HG02798 (cell line): ENCODE data around the gene ZBBX.

Experiments used
- ATAC-seq: cut with Tn5 transposase; IDR thresholded peaks from one replicate; pipeline ENCODE4 v1.9.1; 2021; ENCODE audit warnings: mild to moderate bottlenecking; ENCODE audit not compliant: unreplicated experiment, poor library complexity

ZBBX gene

DNA sequence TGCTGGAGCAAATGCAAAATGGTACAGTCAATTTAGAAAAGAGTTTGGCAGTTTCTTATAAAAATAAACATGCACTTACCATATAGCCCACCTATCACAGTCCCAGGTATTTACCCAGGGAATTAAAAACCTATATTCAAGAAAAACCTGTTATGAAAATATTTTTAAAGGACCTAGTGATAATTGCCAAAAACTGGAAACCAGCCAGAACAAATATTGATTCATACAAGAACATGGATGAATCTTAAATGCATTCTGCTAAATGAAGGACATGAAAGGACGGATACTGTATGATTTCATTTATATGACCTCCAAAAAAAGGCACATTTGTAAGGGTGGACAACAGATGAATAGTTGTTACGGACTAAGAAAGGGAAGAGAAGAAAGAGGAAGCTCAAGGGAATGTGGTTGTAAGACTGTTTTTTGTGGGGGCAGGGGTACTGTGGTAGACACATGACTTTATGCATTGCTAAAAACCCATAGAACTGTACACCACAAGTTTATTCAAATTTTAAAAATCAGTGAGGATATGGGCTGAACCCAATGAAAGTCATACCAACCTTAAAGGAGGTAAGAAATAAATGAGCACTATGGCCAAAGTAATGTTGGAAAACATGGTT lies 61.0 kb downstream of the ZBBX start:
- no peak for ATAC-seq

DNA sequence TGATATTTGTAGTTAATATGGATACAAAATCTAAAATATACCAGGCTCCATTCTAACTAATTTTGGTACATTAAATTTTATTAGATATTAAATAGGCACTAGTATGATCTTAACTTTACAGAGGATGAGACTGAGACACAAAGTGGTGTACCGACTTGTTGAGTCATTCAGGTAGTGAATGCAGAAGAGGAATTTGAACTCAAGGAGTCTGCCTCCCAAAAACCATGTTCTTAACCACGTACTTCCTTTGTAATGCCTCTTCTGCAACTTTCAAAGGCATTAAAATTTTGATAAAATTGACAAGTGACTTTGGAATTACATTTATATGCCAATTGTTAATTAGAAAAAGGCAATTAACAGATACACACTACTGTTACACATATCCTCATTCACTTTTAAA lies 61.8 kb downstream of the ZBBX start:
- ATAC-seq: no peak

DNA sequence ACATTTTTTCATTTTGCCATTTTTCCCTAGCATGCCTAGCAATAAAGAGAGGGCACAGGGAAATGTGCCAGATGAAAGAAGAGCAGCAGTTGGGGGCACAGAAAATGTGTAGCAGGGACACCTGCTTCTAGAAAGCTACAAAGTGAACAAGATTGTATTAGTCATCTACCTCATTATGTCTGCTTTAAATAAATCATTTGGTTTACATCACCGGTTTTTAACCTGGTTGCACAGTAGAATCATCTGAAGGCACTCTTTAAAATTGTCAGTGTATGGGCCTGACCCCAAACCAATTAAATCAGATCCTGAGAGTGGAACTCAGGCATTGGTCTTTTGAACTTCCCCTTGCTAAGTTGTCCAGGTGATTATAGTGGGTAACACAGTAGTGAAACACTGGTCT lies 73.8 kb downstream of the ZBBX start:
- ATAC-seq: no peak

DNA sequence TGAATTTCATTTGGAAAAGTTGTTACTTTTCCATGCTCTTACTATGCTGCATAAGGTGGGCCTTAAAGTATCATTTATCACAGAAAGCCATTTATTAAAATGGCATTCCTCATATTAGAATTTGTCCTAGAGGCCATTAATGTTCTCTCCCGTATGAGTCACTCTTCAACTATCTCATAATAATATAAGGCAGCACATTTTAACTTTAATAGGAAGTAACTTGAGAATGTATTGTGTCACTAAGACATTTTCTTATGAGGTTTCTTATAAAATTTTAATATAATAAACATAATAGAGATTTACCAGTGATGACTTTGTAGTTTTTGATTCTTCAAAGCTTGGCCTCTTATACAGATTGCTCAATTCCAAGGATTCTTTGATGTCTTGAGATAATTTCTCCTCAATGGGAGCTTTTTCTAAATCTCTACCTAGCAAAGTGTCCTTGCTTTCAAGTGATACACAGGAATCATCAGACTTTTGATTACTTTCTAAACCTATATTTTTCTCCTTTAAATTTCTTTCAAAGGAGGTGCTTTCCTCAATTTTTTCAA lies 74.7 kb downstream of the ZBBX start:
- no peak for ATAC-seq

DNA sequence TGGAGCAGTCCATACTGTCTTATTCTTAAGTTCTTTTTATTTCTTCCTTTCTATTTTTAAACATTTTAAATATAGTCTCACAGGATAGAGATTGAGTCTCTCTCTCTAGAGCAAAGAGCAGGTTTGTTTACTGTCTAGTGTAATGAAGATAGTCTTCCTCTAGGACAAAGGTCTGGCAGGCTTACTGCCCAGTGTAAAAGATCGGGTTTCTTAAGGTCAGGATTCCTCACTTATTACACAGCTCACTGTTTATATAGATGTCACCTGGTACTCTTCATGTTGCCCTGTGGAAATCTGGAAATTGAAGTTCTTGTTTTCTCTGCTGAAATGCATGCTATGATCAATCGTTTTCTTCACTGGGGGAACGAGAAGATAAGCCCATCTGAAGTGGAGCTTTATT lies 76.0 kb downstream of the ZBBX start:
- ATAC-seq: no peak

DNA sequence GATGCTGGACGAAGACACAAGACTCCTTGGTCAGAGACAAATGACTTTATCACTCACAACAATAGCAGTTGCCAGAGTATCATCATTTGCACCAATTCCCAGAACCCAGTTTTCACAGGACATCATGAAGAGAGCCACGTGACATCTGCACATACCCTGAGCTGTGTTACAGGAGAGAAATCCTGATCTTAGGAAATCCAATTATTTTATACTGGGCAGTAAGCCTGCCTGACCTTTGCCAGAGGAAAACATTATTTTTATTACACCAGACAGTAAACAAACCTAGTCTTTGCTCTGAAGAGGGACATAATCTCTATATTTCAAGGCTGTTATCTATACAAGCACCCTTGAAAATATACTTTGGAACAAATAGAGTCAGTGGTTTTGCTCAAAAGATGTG lies 77.4 kb downstream of the ZBBX start:
- ATAC-seq: no peak

DNA sequence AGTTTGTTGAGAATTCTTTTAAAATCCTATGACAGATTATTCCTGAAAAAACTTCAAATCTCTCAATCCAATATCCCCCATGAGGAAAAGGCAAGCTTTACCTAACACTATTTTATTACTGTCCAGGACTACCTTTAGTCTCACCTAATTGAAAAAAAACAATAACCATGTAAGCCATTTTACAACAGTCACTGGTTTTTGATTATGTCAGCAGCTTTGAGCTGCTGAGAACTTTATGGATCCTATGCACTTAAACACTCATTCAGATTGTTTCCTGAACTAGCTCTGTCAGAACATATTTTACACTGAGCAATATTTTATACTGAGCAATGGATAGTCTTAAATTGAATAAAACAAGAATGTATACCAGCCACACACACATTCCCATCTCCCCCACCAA lies 79.9 kb downstream of the ZBBX start:
- no peak for ATAC-seq

DNA sequence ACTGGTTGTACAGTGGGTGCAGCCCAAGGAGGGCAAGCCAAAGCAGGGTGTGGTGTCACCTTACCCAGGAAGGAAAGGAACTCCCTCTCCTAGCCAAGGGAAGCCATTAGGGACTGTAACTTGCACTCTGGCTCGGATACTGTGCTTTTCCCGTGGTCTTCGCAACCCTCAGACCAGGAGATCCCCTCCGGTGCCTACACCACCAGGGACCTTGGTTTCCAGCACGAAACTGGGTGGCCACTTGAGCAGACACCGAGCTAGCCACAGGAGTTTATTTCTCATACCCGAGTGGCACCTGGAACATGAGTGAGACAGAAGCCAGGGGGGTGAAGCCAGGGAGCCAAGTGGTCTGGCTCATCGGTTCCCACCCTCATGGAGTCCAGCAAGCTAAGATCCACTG lies 90.7 kb downstream of the ZBBX start:
- ATAC-seq: no peak

DNA sequence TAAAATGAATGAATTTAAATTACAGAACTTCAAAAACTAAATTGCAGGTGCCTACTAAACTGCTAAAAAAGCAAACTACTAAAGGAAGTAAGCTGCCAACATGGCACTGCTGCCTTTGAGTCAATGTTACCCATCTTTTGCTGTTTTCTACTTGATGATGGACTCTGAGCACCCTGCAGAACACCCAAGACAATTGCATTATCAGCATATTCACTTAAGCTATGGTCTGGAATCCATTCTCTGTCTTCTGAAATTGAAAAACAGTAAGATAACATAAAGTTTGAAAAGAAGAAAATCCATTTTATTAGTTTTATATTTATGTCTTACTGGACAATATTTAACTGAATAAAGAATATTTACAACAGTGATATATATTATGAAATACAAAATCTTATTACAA lies 91.4 kb downstream of the ZBBX start:
- no peak for ATAC-seq

DNA sequence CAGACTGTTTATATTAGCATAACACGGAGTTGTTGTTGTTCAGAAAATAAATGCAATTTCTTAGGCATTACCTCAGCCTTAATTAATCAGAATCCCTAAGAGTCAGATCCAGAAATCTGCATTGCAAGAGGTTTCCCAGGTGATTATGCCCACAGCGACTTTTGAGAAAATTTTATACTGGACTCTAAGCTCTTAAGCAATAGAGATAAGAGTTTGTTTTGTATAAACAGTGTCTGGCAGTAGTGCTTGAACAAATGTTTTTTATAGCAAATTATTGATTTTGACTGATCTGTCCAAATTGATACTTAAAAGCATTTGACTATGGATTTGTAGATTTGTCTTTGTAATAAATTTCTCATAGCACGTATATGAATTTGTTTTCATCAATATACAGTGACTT lies 92.8 kb downstream of the ZBBX start:
- no peak for ATAC-seq

DNA sequence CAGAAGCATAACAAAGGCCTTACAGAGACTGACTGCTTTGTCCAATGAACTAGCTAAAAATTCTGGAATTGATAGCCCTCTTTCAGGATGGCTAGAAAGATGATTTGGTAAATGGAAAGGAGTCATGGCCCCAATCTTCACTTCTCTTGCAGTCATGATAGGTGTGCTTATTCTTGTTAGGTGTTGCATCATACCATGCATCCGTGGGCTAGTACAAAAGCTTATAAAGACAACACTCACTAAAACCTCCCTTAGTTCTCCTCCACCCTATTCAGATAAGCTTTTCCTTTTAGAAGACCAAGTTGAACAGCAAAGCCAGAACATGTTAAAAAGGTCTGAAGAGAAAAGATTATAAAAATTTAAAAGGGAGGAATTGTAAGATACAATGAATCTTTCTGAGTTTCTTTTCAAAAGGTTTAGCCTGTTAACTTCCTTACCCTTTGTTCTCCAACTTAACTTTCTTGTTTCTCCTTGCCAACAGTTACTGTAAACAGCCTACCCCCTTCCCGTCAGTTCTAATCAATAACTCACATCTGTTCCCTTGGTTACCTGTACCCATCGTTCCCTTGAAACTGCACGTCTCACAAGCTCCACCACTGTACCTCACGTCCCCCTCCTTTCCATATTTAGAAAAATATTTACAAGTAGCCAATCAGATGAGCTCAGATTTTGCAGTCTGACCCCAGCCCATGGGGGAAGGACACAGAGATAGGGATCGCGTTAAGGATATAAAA lies 105.8 kb downstream of the ZBBX start:
- no peak for ATAC-seq

DNA sequence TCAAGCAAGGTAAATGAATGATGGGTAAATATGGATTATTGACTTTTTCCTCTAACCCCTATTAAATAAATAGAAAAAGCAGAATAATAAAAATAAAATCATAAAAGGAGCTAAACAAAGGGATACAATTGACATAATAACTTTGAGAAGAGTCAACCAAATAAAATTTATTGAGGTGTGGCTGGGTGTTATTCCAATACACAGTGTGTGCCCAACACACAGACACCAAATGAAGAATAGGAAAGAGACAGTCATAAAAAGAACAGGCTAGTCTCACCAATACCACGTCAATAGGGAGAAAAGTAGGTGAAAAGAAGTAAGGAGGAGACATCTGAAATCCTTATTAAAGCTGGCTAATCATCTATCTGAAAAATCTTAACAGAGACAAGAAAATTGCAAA lies 127.1 kb downstream of the ZBBX start:
- ATAC-seq: no peak

DNA sequence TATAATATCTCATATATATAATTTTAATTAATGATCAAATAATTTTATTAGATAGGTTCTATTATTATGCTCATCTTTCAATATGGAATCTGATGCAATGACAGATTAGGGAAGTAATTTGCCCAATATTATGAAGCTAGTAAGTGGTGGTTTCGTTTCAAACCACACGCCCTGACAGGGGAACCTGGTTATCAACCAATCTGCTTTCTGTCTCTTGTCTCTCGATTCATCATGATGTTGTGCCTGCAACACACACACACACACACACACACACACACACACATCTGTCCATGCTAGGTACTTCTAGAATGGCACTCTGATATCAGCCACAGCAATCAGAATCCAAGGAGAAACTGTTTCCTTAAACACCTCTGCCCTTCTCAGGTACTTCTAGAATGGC lies 128.4 kb downstream of the ZBBX start:
- no peak for ATAC-seq

DNA sequence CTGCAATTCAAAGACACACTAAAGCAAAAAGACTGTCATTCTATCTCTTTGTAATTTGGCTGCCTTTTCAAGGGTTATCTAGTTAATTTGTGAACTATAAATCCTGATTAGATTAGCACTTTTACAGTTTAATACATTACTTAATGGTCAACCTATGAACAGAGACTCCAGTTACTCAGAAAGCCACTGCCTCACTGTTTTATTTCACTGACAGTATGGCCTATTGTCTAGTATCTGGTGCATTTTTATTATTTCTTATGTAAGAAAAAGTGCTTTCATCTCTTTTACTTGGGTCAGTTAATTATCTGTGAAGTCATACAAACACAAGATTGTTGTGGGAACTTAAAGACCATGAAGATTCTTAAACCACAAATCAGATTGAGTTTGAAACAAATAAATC lies 133.8 kb downstream of the ZBBX start:
- ATAC-seq: no peak

DNA sequence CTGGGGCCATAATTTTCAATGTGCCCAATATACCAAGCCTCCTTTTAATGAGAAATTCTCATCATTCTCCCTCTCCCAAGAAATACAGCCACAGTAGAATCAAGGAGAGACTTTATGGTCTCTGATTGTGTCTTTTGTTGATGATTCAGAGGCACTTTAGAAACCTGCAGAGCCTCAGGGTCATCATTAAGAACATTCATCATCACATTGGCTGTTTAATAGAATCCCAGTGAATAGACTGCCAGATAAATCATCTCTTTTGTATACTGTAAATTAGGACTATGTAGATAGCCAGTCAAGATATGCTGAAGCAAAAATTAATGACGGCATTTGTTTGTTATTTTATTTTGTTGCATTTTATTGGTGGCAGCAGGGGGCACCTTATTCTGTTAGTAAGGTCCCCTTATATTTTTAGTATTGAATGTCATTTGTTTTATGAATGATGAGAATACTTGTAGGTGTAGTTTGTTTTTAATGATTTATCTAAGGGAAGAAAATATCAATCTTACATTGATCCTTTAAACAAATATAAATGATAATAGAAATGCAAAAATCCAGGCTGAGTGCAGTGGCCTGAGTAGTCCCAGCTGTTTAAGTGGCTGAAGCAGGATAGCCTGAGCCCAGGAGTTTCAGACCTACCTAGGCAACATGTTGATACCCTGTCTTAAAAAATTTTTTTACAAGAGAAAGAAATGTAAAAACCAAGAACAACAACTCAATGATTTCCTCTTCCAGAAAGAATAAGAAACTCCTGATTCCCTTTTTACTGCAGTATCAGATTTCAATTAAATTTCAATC lies 138.8 kb downstream of the ZBBX start:
- ATAC-seq: no peak

DNA sequence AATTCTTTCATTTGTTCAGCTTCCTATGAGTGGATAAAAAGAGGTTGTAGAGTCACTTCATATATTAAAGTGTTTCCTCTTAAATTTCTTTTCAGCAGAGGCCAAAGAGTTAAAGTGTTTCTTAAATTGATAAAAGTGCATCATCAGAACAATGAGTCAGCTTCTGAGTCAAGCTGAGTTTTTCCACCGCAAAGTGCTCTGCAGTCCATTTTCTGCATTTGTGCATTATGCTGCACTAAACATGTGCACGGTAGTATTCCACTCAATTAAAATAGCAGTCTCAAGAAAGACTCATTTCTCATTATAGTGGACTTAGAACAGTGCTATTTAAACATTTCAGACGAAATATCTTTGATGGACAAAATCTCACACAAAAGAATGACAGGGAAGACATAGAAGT lies 152.0 kb downstream of the ZBBX start:
- ATAC-seq: no peak

DNA sequence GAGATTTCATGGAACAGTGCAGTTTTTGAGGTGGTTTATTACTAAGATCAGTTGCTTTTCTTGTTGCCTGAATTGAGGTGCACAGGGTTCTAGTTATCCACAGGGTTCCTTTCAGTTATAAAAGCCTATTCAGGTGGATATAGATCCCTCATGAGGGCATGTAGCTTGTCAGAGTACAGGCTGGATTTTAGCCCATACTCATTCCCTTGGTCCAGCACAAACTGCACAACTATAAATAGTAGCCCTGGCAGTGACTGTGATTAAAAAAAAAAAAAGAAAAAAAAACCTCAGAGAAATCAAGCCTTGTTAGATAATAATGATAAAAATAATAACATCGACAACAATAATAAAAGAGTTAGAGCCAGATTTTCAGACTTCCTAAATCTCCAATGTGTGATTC lies 154.3 kb downstream of the ZBBX start:
- no peak for ATAC-seq

DNA sequence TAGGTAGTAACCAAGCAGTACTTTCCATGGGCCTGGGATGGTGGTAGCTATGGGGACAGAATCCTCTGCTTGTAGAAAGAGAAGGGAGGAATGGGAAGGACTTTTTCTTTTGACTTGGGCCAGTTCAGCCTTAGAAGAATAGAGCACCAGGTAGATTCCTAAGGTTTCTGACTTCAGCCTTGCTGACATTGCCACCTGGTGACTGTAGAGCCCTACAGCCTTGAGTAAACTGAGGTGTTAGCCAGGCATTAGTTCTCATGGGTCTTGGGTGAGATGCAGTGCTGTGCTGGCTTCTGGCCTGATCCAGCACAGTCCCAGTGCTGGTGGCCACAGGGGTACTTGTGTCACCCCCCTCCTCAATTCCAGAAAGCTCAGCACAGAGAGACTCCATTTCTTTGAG lies 171.1 kb downstream of the ZBBX start:
- no peak for ATAC-seq

DNA sequence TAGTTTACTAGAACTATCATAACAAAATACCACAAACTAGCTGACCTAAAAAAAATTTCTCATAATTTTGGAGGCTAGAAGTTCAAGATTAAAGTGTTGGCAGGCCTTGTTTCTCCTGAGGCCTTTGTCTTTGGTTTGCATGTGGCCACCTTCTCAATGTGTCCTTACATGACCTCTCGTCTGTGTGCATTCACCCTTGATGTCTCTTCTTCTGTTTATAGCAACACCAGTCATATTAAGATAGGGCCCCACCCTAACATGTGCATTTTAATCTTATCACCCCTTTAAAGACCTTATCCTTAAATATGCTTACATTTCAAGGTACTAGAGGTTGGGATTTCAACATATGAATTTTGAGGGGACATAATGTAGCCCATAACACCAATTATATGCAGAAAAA lies 177.0 kb downstream of the ZBBX start:
- ATAC-seq: no peak

DNA sequence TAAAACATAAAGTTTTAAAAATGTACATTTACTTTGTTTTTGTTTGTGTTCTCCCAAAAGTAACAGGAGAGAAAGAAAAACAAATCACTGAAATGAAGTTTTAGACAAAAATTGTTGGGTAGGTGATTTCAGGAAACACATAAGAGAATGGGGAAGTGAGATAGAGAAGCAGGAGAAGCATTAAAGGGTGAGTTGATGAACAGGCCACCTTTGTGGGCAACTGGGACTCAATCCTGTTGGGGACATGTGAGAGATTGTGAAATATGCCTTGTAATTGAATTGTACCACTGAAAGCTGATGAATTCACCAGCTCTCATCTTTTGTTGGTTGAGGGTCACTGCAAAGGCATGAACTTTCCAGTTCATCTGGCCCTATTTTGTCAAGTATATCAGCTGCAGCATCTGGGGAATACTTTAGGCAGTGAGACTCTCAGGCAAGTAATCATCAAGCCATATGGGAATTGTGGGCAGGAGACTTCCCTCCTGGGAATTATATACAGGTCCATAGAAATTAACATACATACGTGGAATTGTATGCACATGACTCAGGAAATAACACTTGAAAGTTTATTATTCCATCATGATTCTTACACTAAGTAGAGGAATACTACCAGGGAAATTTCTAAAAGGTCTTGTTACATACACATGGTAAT lies 181.0 kb downstream of the ZBBX start:
- ATAC-seq: no peak
